Tibial nerve (tissue), 4 donors: ENCODE measurements around the gene KCP. TPM values are rescaled to one million over a fixed set of nuclear protein-coding genes. Genes with fewer than 3 reads are reported as not detected.

ENCODE experiments used
- DNase-seq, 2 donors: peaks; one replicate each; pipeline ENCODE4 v3.0.0-alpha.2; 2019; ENCODE audit warnings: low spot score in 2 of 2
- H3K27ac ChIP-seq, 4 donors: fragments of 200-600 bp; sonication (generic) in 3 of 4; one replicate each; pipeline ENCODE4 v1.5.1; 2017 to 2019; ENCODE audit warnings: mild to moderate bottlenecking in 1 of 4
- H3K27me3 ChIP-seq, 2 donors: fragments of 200-600 bp; sonication (generic) in 1 of 2; one replicate each; pipeline versions ENCODE4 v1.5.1 to v1.6.0; 2017 to 2019
- H3K36me3 ChIP-seq, 3 donors: fragments of 200-600 bp; sonication (generic); one replicate each; pipeline ENCODE4 v1.5.1; 2018 to 2019
- H3K4me1 ChIP-seq, 4 donors: fragments of 200-600 bp; sonication (generic) in 3 of 4; one replicate each; pipeline ENCODE4 v1.5.1; 2017 to 2019
- H3K4me3 ChIP-seq, 4 donors: fragments of 200-600 bp; sonication (generic) in 3 of 4; one replicate each; pipeline ENCODE4 v1.5.1; 2017 to 2019; ENCODE audit warnings: mild to moderate bottlenecking in 1 of 4, moderate library complexity in 1 of 4
- H3K9me3 ChIP-seq, 4 donors: fragments of 200-600 bp; sonication (generic) in 3 of 4; one replicate each; pipeline ENCODE4 v1.5.1; 2017 to 2019
- CTCF ChIP-seq, 5 experiments: fragments of 200-600 bp in 3 of 5; fragments of 450-650 bp in 2 of 5; sonication (generic) in 3 of 5; IDR thresholded peaks; one replicate each; pipeline ENCODE4 v1.5.1; 2016 to 2019; ENCODE audit warnings: antibody characterized with exemption in 5 of 5, mild to moderate bottlenecking in 3 of 5, moderate library complexity in 2 of 5
- EP300 ChIP-seq, 2 donors: sonication (generic); formaldehyde crosslinking; IDR thresholded peaks; one replicate each; pipeline ENCODE4 v1.6.1; 2017; ENCODE audit warnings: antibody characterized with exemption in 2 of 2, mild to moderate bottlenecking in 1 of 2
- POLR2A ChIP-seq, 2 donors: fragments of 450-650 bp; IDR thresholded peaks; one replicate each; pipeline ENCODE4 v1.6.1; 2017; ENCODE audit warnings: antibody characterized with exemption in 2 of 2, mild to moderate bottlenecking in 2 of 2, moderate library complexity in 2 of 2
- WGBS, 2 donors: methylation state at CpG; one replicate each; pipeline ENCODE4 v1.1.5; 2018; 5-methylcytosine and 5-hydroxymethylcytosine counted together
- total RNA-seq, 4 donors: library from RNA; depleted of rRNA; stranded (reverse); fragments of >200 nt; gene quantifications; one replicate each; pipeline ENCODE4 v1.1.0, GENCODE V29; 2016

Gene KCP
- total RNA-seq, 4 donors from 2014 or later, result 0.21 to 0.90 (median 0.40) TPM

GRCh38 chr7:128941323-128941890, 30.9 kb upstream of the KCP start:
- H3K36me3 ChIP-seq, result no peaks in the 10 kb centered on the region
- WGBS, 2 donors, result 83 to 85% methylated on average over 15 of the region's 15 CpGs
- peak overlapping the region in 1 of 4 donors; percentile 23 for H3K4me3 ChIP-seq
- TF ChIP-seq CTCF (IDR thresholded peaks at IDR 0.05) (no peak), POLR2A (IDR thresholded peaks at IDR 0.05) (no peak), EP300 (IDR thresholded peaks at IDR 0.05) (no peak)
- H3K4me1 ChIP-seq, result peaks cover 0 to 22% (median 9%) of the 10 kb centered on the region in 4 donors
- no peaks in the 10 kb centered on the region for H3K9me3 ChIP-seq
- DNase-seq, result no peak
- peak overlapping the region in 1 of 4 donors; percentile 26 for H3K27ac ChIP-seq
- peaks cover 0 to 29% of the 10 kb centered on the region in 2 donors for H3K27me3 ChIP-seq

- H3K27ac ChIP-seq, result peak overlapping the region in 2 of 4 donors; percentile 2 to 40
- peak overlapping the region in 2 of 4 donors; percentile 12 to 60 for H3K4me3 ChIP-seq
- H3K36me3 ChIP-seq, result no peaks in the 10 kb centered on the region
- WGBS, 2 donors, result 73 to 76% methylated on average over 18 to 20 of the region's 20 CpGs
- H3K9me3 ChIP-seq, result no peaks in the 10 kb centered on the region
- TF ChIP-seq POLR2A (IDR thresholded peaks at IDR 0.05) (no peak), EP300 (IDR thresholded peaks at IDR 0.05) (no peak), CTCF (IDR thresholded peaks at IDR 0.05) (no peak)
- peaks cover 0 to 29% of the 10 kb centered on the region in 2 donors for H3K27me3 ChIP-seq
- DNase-seq, result no peak
- peaks cover 0 to 22% (median 9%) of the 10 kb centered on the region in 4 donors for H3K4me1 ChIP-seq
These were observed 30.2 kb upstream of the KCP start for GRCh38 chr7:128940494-128941322.

GRCh38 chr7:128939861-128940410, 29.4 kb upstream of the KCP start:
- no peaks in the 10 kb centered on the region for H3K9me3 ChIP-seq
- peaks cover 0 to 29% of the 10 kb centered on the region in 2 donors for H3K27me3 ChIP-seq
- WGBS, 2 donors, result 61 to 64% methylated on average over 17 of the region's 18 CpGs
- no peaks in the 10 kb centered on the region for H3K36me3 ChIP-seq
- peaks cover 0 to 22% (median 9%) of the 10 kb centered on the region in 4 donors for H3K4me1 ChIP-seq
- TF ChIP-seq POLR2A (IDR thresholded peaks at IDR 0.05) (no peak), EP300 (IDR thresholded peaks at IDR 0.05) (no peak), CTCF (IDR thresholded peaks at IDR 0.05) (no peak)
- no peak for DNase-seq
- H3K4me3 ChIP-seq, result peak overlapping the region in 3 of 4 donors; percentile 3 to 60 (median 12)
- H3K27ac ChIP-seq, result peak overlapping the region in 2 of 4 donors; percentile 2 to 40

GRCh38 chr7:128939075-128939860, 28.8 kb upstream of the KCP start:
- WGBS, 2 donors, result 39 to 51% methylated on average over 5 to 6 of the region's 7 CpGs
- no peak for DNase-seq
- H3K27ac ChIP-seq, result peak overlapping the region in 2 of 4 donors; percentile 60 to 77
- H3K9me3 ChIP-seq, result no peaks in the 10 kb centered on the region
- H3K4me1 ChIP-seq, result peaks cover 0 to 22% (median 9%) of the 10 kb centered on the region in 4 donors
- H3K27me3 ChIP-seq, result peaks cover 0 to 29% of the 10 kb centered on the region in 2 donors
- TF ChIP-seq CTCF (IDR thresholded peaks at IDR 0.05) (no peak), POLR2A (IDR thresholded peaks at IDR 0.05) (no peak), EP300 (IDR thresholded peaks at IDR 0.05) (no peak)
- H3K36me3 ChIP-seq, result no peaks in the 10 kb centered on the region
- H3K4me3 ChIP-seq, result peak overlapping the region; percentile 3 to 76 (median 48)
